Measurements from ENCODE around the gene IFNL4.

GRCh38 chr19:39211731-39212374 lies 36.8 kb downstream of the IFNL4 start:
- TF ChIP-seq, protein P1, sequence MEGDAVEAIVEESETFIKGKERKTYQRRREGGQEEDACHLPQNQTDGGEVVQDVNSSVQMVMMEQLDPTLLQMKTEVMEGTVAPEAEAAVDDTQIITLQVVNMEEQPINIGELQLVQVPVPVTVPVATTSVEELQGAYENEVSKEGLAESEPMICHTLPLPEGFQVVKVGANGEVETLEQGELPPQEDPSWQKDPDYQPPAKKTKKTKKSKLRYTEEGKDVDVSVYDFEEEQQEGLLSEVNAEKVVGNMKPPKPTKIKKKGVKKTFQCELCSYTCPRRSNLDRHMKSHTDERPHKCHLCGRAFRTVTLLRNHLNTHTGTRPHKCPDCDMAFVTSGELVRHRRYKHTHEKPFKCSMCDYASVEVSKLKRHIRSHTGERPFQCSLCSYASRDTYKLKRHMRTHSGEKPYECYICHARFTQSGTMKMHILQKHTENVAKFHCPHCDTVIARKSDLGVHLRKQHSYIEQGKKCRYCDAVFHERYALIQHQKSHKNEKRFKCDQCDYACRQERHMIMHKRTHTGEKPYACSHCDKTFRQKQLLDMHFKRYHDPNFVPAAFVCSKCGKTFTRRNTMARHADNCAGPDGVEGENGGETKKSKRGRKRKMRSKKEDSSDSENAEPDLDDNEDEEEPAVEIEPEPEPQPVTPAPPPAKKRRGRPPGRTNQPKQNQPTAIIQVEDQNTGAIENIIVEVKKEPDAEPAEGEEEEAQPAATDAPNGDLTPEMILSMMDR (IDR thresholded peaks at IDR 0.05) = no peak
- no peak for TF ChIP-seq EP300 (IDR thresholded peaks at IDR 0.05; ENCODE audit: low read depth)

Measured in transverse colon (tissue), 3 donors.